NT2/D1 (cell line): Measurements from ENCODE around the gene PDE7B.

Source experiments
- SUZ12 ChIP-seq: IDR thresholded peaks from 2 replicates; pipeline ENCODE4 v1.6.1; 2011; ENCODE audit not compliant: insufficient read length, insufficient read depth; ENCODE audit errors: extremely low read depth
- YY1 ChIP-seq: IDR thresholded peaks from 2 replicates; pipeline ENCODE4 v1.6.1; 2011; ENCODE audit not compliant: insufficient read length, insufficient read depth
- ZNF274 ChIP-seq: IDR thresholded peaks from 2 replicates; pipeline ENCODE4 v1.6.1; 2011; ENCODE audit warnings: mild to moderate bottlenecking, low read depth, low read length

DNA sequence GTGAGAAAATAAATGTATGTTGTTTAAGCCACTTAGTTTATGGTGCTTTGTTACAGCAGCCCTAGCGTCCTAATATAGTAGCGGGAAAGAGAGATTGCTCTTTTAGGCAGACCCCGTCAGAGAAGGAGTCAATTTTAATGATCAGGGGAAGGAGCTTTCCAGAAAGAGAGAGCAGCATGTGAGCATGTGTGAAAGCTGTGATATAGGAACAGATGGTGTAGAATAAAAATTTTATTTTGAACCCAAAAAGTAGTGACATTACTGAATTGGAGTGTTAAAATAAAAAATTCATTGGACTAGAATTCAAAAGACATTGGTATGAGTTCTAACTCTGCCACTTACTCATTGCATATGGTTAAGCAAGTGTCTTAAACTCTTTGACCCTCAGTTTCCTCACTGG is 119.8 kb downstream of the PDE7B start:
- TF ChIP-seq ZNF274 (no peak), SUZ12 (no peak), YY1 (no peak)
